Prostate gland (tissue), 2 donors: ENCODE measurements around the gene MGST3. TPM values are rescaled to one million over a fixed set of nuclear protein-coding genes. Genes with fewer than 3 reads are reported as not detected.
"Not testable (repeated sequence)": the region's sequence is repeated elsewhere in the genome, so short reads cannot be mapped to it uniquely, and the experiment has no call there.

Experiments used
- DNase-seq: peaks from one replicate; pipeline ENCODE4 v3.0.0-alpha.2; 2019; ENCODE audit warnings: low spot score
- H3K27ac ChIP-seq, 2 donors: fragments of 200-600 bp; sonication (generic); 2 replicates each; pipeline ENCODE4 v1.5.1; 2017 to 2019
- H3K27me3 ChIP-seq: fragments of 200-600 bp; sonication (generic); replicated peaks from 2 replicates; pipeline ENCODE4 v1.5.1; 2019; ENCODE audit not compliant: insufficient read depth
- H3K36me3 ChIP-seq, 2 donors: fragments of 200-600 bp; sonication (generic); 1 replicate in 1 of 2; 2 replicates in 1 of 2; pipeline versions ENCODE4 v1.5.1 to v1.8.1; 2017 to 2019
- H3K4me1 ChIP-seq: fragments of 200-600 bp; sonication (generic); replicated peaks from 2 replicates; pipeline ENCODE4 v1.5.1; 2019
- H3K4me3 ChIP-seq, 2 donors: fragments of 200-600 bp; sonication (generic); 2 replicates each; pipeline ENCODE4 v1.5.1; 2017 to 2019
- H3K9me3 ChIP-seq: fragments of 200-600 bp; sonication (generic); 2 replicates; pipeline ENCODE4 v1.5.1; 2017
- POLR2A ChIP-seq: fragments of 450-650 bp; IDR thresholded peaks from one replicate; pipeline ENCODE4 v1.6.1; 2016; ENCODE audit warnings: antibody characterized with exemption, mild to moderate bottlenecking
- POLR2AphosphoS5 ChIP-seq: sonication (generic); formaldehyde crosslinking; IDR thresholded peaks from one replicate; pipeline ENCODE4 v1.6.1; 2017; ENCODE audit warnings: antibody characterized with exemption
- WGBS: methylation state at CpG from one replicate; pipeline ENCODE4 v1.1.5; 2018; 5-methylcytosine and 5-hydroxymethylcytosine counted together
- intact Hi-C: fragments of 100-400 bp; cut with DNase I; formaldehyde crosslinking; loops from one replicate; pipeline ENCODE4 v1.14.2; 2022
- total RNA-seq, 2 donors: library from RNA; depleted of rRNA; stranded (reverse); fragments of >200 nt; gene quantifications; one replicate each; pipeline ENCODE4 v1.1.0, GENCODE V29; 2016
- TF ChIP-seq, protein P1 (sequence below), 4 experiments: fragments of 200-600 bp in 2 of 4; fragments of 450-650 bp in 2 of 4; sonication (generic) in 2 of 4; IDR thresholded peaks; 1 replicate in 3 of 4; 2 replicates in 1 of 4; pipeline ENCODE4 v1.5.1; 2016 to 2019; ENCODE audit warnings: antibody characterized with exemption in 4 of 4, mild to moderate bottlenecking in 2 of 4, moderate library complexity in 2 of 4

The MGST3 gene
- 100 to 1,000 TPM; 209 to 270 TPM for total RNA-seq

DNA sequence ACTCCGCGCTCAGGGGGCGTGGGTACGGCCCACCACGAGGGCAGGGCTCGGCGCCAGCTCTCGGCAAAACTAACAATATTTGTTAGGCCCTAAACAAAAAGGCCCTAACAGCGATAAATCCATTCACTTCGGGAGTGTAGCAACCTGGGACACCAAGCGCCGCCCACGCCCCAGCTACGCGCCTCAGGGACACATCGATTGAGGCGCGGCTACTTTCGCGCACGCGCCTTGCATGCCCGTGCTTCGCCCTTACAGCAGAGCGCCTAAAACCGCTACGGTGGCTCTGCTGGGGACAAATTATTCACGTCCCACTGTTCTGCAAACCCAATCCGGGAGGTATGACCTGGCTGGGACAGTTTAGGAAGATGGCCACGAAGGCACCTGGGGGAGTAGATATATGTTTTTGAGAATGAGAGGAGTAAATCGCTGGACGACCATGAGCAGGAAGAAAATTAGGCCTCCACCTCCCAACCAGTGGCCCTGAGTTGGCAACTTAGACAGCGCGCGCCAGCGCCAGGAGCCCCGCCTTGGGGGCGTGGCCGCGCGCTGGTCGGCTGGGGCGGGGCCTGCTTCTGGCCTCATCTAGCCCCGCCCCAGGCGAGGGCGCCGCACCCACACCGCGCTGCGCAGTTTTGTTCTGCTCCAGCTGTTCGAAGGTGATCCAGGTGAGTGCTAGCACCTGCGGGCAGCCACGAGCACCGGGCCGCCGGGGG, at the start of gene MGST3:
Gene MGST3 (plus strand): TSS at position 606 of the 713 bp plus-strand sequence. CDS start 18,614 bp downstream, outside the sequence.
- intact Hi-C loops: no loop called here
- peak; percentile 93 for DNase-seq
- H3K27ac ChIP-seq: peak within 1 kb of the TSS; percentile 87 to 92
- peaks cover 5% of the 10 kb centered on the region for H3K4me1 ChIP-seq
- TF ChIP-seq POLR2AphosphoS5: peak; percentile 86
- TF ChIP-seq POLR2A: peak; percentile 87
- TF ChIP-seq, protein P1, sequence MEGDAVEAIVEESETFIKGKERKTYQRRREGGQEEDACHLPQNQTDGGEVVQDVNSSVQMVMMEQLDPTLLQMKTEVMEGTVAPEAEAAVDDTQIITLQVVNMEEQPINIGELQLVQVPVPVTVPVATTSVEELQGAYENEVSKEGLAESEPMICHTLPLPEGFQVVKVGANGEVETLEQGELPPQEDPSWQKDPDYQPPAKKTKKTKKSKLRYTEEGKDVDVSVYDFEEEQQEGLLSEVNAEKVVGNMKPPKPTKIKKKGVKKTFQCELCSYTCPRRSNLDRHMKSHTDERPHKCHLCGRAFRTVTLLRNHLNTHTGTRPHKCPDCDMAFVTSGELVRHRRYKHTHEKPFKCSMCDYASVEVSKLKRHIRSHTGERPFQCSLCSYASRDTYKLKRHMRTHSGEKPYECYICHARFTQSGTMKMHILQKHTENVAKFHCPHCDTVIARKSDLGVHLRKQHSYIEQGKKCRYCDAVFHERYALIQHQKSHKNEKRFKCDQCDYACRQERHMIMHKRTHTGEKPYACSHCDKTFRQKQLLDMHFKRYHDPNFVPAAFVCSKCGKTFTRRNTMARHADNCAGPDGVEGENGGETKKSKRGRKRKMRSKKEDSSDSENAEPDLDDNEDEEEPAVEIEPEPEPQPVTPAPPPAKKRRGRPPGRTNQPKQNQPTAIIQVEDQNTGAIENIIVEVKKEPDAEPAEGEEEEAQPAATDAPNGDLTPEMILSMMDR (IDR thresholded peaks at IDR 0.05): peak in 2 of 4 experiments; percentile 3 to 13
- H3K9me3 ChIP-seq: no peaks in the 10 kb centered on the region
- under 1% methylated on average over 54 of the region's 56 CpGs for WGBS
- no peaks in the 10 kb centered on the region for H3K36me3 ChIP-seq
- no peaks in the 10 kb centered on the region for H3K27me3 ChIP-seq
- peak within 1 kb of the TSS; percentile 63 to 77 for H3K4me3 ChIP-seq

DNA sequence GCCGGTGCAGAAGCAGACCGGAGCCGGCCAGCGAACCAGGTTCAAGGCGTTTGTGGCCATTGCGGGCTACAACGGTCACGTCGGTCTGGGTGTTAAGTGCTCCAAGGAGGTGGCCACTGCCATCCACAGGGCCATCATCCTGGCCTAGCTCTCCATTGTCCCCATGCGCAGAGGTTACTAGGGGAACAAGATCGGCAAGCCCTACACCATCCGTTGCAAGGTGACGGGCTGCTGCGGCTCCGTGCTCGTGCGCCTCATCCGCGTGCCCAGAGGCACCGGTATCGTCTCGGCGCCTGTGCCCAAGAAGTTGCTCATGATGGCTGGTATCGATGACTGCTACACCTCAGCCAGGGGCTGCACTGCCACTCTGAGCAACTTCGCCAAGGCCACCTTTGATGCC, 49.1 kb upstream of the MGST3 start:
- H3K4me1 ChIP-seq: no peaks in the 10 kb centered on the region
- no peaks in the 10 kb centered on the region for H3K36me3 ChIP-seq
- no peaks in the 10 kb centered on the region for H3K9me3 ChIP-seq
- H3K4me3 ChIP-seq: no peak overlapping the region
- intact Hi-C loops: no loop called here
- TF ChIP-seq, protein P1 (IDR thresholded peaks at IDR 0.05): no peak
- TF ChIP-seq POLR2A (no peak), POLR2AphosphoS5 (no peak)
- 98% methylated on average over 25 of the region's 25 CpGs for WGBS
- H3K27me3 ChIP-seq: no peaks in the 10 kb centered on the region
- DNase-seq: no peak
- no peak overlapping the region for H3K27ac ChIP-seq

DNA sequence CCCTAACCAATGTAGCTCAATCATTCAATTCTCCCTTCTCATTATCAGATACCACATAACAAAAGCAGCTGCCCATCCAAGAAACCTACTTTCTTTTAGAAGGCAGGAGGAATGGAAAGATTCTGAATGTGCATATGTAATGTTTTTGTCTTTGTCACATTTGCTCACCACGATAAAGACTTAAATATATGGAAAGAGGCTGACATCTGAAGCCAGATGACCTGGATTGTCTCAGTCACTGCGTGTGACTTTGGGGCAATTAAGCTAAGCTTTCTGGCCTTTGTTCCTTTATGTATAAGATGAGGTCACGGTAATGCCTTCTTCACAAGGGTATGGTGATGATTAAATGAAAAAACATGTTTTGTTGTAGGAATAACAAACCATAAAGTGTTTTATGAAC, 44.6 kb upstream of the MGST3 start:
- 55% methylated on average over 3 of the region's 3 CpGs for WGBS
- Histone ChIP-seq H3K27ac (no peak overlapping the region), H3K4me3 (no peak overlapping the region), H3K4me1 (no peaks in the 10 kb centered on the region), H3K27me3 (no peaks in the 10 kb centered on the region), H3K9me3 (no peaks in the 10 kb centered on the region), H3K36me3 (no peaks in the 10 kb centered on the region)
- TF ChIP-seq, protein P1 (IDR thresholded peaks at IDR 0.05): no peak
- TF ChIP-seq POLR2A (no peak), POLR2AphosphoS5 (no peak)
- intact Hi-C loops: no loop called here
- no peak for DNase-seq

DNA sequence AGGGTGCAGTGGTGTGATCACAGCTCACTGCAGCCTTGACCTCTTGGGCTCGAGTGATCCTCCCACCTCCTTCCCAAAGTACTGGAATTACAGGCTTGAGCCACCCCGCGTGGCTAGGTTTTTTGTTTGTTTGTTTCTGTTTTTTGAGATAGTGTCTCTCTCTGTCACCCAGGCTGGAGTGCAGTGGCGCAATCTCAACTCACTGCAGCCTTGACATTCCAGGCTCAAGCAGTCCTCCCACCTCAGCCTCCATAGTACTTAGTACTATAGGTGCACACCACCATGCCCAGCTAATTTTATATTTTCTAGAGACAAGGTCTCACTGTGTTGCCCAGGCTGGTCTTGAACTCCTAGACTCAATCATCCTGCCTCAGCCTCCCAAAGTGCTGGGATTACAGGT, 39.6 kb upstream of the MGST3 start:
- WGBS: 70% methylated on average over 4 of the region's 4 CpGs
- not testable (repeated sequence) for H3K27me3 ChIP-seq, DNase-seq, H3K4me1 ChIP-seq, H3K4me3 ChIP-seq, H3K36me3 ChIP-seq, H3K9me3 ChIP-seq, H3K27ac ChIP-seq
- intact Hi-C loops: loop anchor here (10.0 kb wide), 2 partner anchors 103 to 447 kb away; partner anchors contain the start of gene ALDH9A1

DNA sequence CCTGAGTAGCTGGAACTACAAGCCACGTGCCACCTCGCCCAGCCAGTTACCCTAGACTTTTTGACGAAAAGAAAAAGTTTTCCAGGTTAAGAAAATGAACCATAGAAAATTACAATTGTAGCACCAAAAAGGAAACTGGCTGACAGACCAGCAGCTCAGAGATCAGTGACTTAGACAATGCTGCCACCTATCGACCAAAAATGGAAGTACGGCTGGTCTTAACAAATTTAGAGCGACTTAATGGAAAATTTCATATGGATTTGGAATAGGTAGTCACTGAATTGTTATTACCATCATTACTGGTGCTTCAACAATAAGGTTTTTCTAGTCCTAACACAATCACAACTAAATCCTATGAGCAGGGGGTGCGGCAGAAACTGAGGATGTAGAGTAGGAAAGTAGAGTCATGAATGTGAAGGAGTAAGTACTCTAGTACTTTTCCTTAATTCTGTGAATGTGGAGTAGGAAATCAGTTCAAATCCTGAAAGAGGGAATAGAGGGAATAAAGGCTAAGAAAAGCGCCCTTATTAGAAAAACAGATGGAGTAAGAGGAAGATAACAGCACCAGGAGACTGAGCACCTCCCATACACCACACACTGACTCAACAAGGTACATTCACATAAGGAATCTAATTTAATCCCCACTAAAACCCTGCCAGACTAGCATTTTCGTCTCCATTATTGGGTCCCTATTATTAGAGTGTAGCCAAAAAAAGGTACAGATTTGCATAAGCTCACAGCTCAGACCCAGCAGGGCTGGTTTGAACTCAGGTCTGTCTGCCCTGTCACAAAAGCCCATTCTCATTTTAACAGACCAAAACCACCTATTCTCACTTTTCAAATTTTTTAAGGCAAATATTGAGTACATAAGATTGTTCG, 37.9 kb upstream of the MGST3 start:
- TF ChIP-seq POLR2AphosphoS5: no peak
- TF ChIP-seq POLR2A: no peak
- TF ChIP-seq, protein P1 (IDR thresholded peaks at IDR 0.05): peak; percentile 90 to 94 (median 92)
- Histone ChIP-seq H3K27me3 (no peaks in the 10 kb centered on the region), H3K4me1 (no peaks in the 10 kb centered on the region), H3K36me3 (no peaks in the 10 kb centered on the region), H3K4me3 (no peak overlapping the region), H3K9me3 (no peaks in the 10 kb centered on the region), H3K27ac (no peak overlapping the region)
- WGBS: 1% methylated on average over 9 of the region's 10 CpGs
- peak; percentile 68 for DNase-seq
- intact Hi-C loops: loop anchor here (1.0 to 10.0 kb wide), 3 partner anchors 102 to 448 kb away; partner anchors contain the start of gene ALDH9A1
